GM12874 (cell line): ENCODE data around the gene RRAD.

Source experiments
- CTCF ChIP-seq: IDR thresholded peaks from 2 replicates; pipeline ENCODE4 v1.5.1; 2011; ENCODE audit warnings: low read depth, mild to moderate bottlenecking, control low read depth, low read length, moderate library complexity; ENCODE audit not compliant: insufficient read depth

The RRAD gene

GRCh38 chr16:66906916-66907836 is 18.2 kb downstream of the RRAD start:
- TF ChIP-seq CTCF, result no peak

- TF ChIP-seq CTCF, result no peak
These were observed 19.4 kb downstream of the RRAD start for GRCh38 chr16:66905633-66906539.

- no peak for TF ChIP-seq CTCF
These were observed 20.3 kb downstream of the RRAD start for GRCh38 chr16:66904846-66905632.

- TF ChIP-seq CTCF, result no peak
These were observed 20.9 kb downstream of the RRAD start for GRCh38 chr16:66904428-66904845.

- no peak for TF ChIP-seq CTCF
These were observed 21.5 kb downstream of the RRAD start for GRCh38 chr16:66903544-66904427.

GRCh38 chr16:66902648-66903543 is 22.4 kb downstream of the RRAD start:
- no peak for TF ChIP-seq CTCF
